HG03460 (cell line): ENCODE results near the gene TRAPPC10.

Experiments used
- ATAC-seq: cut with Tn5 transposase; IDR thresholded peaks from one replicate; pipeline ENCODE4 v1.9.1; 2021; ENCODE audit not compliant: unreplicated experiment

The TRAPPC10 gene

GRCh38 chr21:44063151-44063912, 51.2 kb downstream of the TRAPPC10 start:
- ATAC-seq = no peak

GRCh38 chr21:44064852-44065403, 52.8 kb downstream of the TRAPPC10 start:
- no peak for ATAC-seq

GRCh38 chr21:44065428-44065827, 53.3 kb downstream of the TRAPPC10 start:
- ATAC-seq = no peak

GRCh38 chr21:44066116-44066515, 54.0 kb downstream of the TRAPPC10 start:
- no peak for ATAC-seq

- ATAC-seq = no peak
Observed at GRCh38 chr21:44067011-44067839, 55.1 kb downstream of the TRAPPC10 start.

- ATAC-seq = no peak
Observed at GRCh38 chr21:44070391-44070790, 58.3 kb downstream of the TRAPPC10 start.

GRCh38 chr21:44071359-44072104, 59.4 kb downstream of the TRAPPC10 start:
- ATAC-seq = no peak

- ATAC-seq = no peak
Observed at GRCh38 chr21:44072111-44072510, 60.0 kb downstream of the TRAPPC10 start.

GRCh38 chr21:44074315-44074958, 62.3 kb downstream of the TRAPPC10 start:
- ATAC-seq = no peak

GRCh38 chr21:44076316-44076715, 64.2 kb downstream of the TRAPPC10 start:
- no peak for ATAC-seq

GRCh38 chr21:44078411-44078981, 66.4 kb downstream of the TRAPPC10 start:
- ATAC-seq = no peak

- no peak for ATAC-seq
Observed at GRCh38 chr21:44079446-44079845, 67.3 kb downstream of the TRAPPC10 start.

- ATAC-seq = no peak
Observed at GRCh38 chr21:44079846-44080245, 67.7 kb downstream of the TRAPPC10 start.

GRCh38 chr21:44082648-44083440, 70.7 kb downstream of the TRAPPC10 start:
- ATAC-seq = no peak

- no peak for ATAC-seq
Observed at GRCh38 chr21:44083631-44084291, 71.7 kb downstream of the TRAPPC10 start.

GRCh38 chr21:44084496-44085241, 72.6 kb downstream of the TRAPPC10 start:
- ATAC-seq = no peak

- ATAC-seq = no peak
Observed at GRCh38 chr21:44085491-44086321, 73.6 kb downstream of the TRAPPC10 start.
